H1 (cell line): Measurements from ENCODE around the gene PPP1R17. TPM values are rescaled to one million over a fixed set of nuclear protein-coding genes. Genes with fewer than 3 reads are reported as not detected.

Experiments used
- HDAC2 ChIP-seq, 2 experiments: fragments of 300-600 bp in 1 of 2; sonication (generic) in 1 of 2; IDR thresholded peaks; 2 replicates each; pipeline ENCODE4 v1.6.1; 2011 to 2012; ENCODE audit warnings: low read depth in 2 of 2, low read length in 2 of 2, mild to moderate bottlenecking in 2 of 2, moderate library complexity in 2 of 2, borderline replicate concordance in 1 of 2, inconsistent platforms in 1 of 2
- RAD21 ChIP-seq, 2 experiments: IDR thresholded peaks in 1 of 2; conservative IDR thresholded peaks in 1 of 2; 2 replicates each; pipeline ENCODE4 v1.6.1; 2011; ENCODE audit warnings: low read depth in 2 of 2, low read length in 2 of 2, improper control_type of control experiment in 1 of 2, inconsistent platforms in 1 of 2, mild to moderate bottlenecking in 1 of 2, moderate library complexity in 1 of 2
- SP1 ChIP-seq: IDR thresholded peaks from 2 replicates; pipeline ENCODE4 v1.6.1; 2011; ENCODE audit warnings: low read depth, low read length
- TEAD4 ChIP-seq: IDR thresholded peaks from 2 replicates; pipeline ENCODE4 v1.6.1; 2012; ENCODE audit warnings: low read depth, low read length, inconsistent platforms, mixed read lengths
- polyA plus RNA-seq, 7 experiments: library from polyadenylated mRNA; depleted of rRNA in 3 of 7; stranded (reverse) in 5 of 7; unstranded in 2 of 7; fragments of >200 nt in 5 of 7; fragments of 200-250 nt in 2 of 7; gene quantifications; 1 replicate in 5 of 7; 2 replicates in 1 of 7; 4 replicates in 1 of 7; pipeline versions ENCODE4 v1.2.1 to v1.2.3, GENCODE V29; 2011 to 2013; ENCODE audit warnings: missing spikeins in 2 of 7, mixed read lengths in 2 of 7
- total RNA-seq: library from RNA; stranded (reverse); fragmentation: NEBNext Ultra II Directional; extraction: Animal tissue kit (Norgen Biotek cat#: 25700); gene quantifications from 2 replicates; pipeline ENCODE4 v1.2.1, GENCODE V29; 2021
- TF ChIP-seq, protein P1 (sequence below): fragments of 300-600 bp; sonication (generic); IDR thresholded peaks from 2 replicates; pipeline ENCODE4 v1.7.1; 2012; ENCODE audit warnings: low read length, moderate library complexity, mild to moderate bottlenecking, inconsistent platforms; ENCODE audit not compliant: insufficient replicate concordance

PPP1R17 gene
- total and polyA plus RNA-seq, 2 of the 8 experiments (the other 6 are each of a cell fraction or from before 2014, with no cell fraction given): 1.5 to 2.5 TPM

DNA sequence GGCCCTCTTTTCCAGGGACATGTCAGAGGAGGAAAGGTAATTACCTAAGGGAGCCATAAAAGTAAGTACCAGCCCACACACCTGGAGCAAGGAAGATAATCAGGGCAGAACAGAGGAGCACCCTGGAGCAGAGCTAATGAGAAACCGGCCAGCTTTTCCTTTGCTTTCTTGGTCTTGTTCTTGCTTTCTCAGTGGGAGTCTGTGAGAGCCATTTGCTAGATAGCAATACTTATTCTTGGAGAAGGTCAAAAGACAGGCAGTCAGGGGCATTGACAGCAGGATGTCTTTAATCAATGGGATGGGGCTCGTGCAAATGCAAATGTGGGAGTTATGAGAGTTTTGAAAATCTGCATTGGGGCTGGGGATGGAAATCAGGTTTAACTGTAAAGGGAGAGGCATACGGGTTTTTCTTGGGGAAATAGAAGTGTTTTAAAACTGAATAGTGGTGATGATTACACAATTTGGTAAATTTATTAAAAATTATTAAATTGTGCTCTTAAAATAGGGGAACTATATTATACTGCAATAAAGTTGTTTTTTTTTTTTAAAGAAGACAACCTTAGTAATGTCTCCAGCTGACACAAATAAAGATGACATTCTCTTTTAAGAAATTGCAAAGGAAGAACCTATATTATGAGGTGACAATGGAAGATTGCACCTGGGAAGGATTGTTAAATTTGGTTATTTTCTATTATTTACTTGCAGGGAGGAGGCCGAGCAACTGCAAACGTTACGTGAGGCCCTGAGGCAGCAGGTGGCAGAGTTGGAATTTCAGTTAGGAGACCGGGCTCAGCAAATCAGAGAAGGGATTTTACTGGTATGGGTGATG, 35.6 kb upstream of the PPP1R17 start (continued):
- TF ChIP-seq HDAC2 (IDR thresholded peaks at IDR 0.05; ENCODE audit: borderline replicate concordance in 1 of 2, low read depth in 2 of 2, low read length in 2 of 2) (peak in 1 of 2 experiments; percentile 94; a peak in 2 of 4 replicates), SP1 (0 out of 2 replicates have a peak, but pooled peaks have one; percentile 35), TEAD4 (0 out of 2 replicates have a peak, but pooled peaks have one; percentile 29), RAD21 (IDR thresholded peaks at IDR 0.05 in 1 of 2, conservative IDR thresholded peaks at IDR 0.05 in 1 of 2; ENCODE audit: low read depth in 2 of 2, low read length in 2 of 2) (peak in 1 of 2 experiments; percentile 30; a peak in 1 of 4 replicates)
- TF ChIP-seq, protein P1, sequence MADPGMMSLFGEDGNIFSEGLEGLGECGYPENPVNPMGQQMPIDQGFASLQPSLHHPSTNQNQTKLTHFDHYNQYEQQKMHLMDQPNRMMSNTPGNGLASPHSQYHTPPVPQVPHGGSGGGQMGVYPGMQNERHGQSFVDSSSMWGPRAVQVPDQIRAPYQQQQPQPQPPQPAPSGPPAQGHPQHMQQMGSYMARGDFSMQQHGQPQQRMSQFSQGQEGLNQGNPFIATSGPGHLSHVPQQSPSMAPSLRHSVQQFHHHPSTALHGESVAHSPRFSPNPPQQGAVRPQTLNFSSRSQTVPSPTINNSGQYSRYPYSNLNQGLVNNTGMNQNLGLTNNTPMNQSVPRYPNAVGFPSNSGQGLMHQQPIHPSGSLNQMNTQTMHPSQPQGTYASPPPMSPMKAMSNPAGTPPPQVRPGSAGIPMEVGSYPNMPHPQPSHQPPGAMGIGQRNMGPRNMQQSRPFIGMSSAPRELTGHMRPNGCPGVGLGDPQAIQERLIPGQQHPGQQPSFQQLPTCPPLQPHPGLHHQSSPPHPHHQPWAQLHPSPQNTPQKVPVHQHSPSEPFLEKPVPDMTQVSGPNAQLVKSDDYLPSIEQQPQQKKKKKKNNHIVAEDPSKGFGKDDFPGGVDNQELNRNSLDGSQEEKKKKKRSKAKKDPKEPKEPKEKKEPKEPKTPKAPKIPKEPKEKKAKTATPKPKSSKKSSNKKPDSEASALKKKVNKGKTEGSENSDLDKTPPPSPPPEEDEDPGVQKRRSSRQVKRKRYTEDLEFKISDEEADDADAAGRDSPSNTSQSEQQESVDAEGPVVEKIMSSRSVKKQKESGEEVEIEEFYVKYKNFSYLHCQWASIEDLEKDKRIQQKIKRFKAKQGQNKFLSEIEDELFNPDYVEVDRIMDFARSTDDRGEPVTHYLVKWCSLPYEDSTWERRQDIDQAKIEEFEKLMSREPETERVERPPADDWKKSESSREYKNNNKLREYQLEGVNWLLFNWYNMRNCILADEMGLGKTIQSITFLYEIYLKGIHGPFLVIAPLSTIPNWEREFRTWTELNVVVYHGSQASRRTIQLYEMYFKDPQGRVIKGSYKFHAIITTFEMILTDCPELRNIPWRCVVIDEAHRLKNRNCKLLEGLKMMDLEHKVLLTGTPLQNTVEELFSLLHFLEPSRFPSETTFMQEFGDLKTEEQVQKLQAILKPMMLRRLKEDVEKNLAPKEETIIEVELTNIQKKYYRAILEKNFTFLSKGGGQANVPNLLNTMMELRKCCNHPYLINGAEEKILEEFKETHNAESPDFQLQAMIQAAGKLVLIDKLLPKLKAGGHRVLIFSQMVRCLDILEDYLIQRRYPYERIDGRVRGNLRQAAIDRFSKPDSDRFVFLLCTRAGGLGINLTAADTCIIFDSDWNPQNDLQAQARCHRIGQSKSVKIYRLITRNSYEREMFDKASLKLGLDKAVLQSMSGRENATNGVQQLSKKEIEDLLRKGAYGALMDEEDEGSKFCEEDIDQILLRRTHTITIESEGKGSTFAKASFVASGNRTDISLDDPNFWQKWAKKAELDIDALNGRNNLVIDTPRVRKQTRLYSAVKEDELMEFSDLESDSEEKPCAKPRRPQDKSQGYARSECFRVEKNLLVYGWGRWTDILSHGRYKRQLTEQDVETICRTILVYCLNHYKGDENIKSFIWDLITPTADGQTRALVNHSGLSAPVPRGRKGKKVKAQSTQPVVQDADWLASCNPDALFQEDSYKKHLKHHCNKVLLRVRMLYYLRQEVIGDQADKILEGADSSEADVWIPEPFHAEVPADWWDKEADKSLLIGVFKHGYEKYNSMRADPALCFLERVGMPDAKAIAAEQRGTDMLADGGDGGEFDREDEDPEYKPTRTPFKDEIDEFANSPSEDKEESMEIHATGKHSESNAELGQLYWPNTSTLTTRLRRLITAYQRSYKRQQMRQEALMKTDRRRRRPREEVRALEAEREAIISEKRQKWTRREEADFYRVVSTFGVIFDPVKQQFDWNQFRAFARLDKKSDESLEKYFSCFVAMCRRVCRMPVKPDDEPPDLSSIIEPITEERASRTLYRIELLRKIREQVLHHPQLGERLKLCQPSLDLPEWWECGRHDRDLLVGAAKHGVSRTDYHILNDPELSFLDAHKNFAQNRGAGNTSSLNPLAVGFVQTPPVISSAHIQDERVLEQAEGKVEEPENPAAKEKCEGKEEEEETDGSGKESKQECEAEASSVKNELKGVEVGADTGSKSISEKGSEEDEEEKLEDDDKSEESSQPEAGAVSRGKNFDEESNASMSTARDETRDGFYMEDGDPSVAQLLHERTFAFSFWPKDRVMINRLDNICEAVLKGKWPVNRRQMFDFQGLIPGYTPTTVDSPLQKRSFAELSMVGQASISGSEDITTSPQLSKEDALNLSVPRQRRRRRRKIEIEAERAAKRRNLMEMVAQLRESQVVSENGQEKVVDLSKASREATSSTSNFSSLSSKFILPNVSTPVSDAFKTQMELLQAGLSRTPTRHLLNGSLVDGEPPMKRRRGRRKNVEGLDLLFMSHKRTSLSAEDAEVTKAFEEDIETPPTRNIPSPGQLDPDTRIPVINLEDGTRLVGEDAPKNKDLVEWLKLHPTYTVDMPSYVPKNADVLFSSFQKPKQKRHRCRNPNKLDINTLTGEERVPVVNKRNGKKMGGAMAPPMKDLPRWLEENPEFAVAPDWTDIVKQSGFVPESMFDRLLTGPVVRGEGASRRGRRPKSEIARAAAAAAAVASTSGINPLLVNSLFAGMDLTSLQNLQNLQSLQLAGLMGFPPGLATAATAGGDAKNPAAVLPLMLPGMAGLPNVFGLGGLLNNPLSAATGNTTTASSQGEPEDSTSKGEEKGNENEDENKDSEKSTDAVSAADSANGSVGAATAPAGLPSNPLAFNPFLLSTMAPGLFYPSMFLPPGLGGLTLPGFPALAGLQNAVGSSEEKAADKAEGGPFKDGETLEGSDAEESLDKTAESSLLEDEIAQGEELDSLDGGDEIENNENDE: peak; percentile 25
